Vagina (tissue), 2 donors: ENCODE measurements around the gene GRIK4. TPM values are rescaled to one million over a fixed set of nuclear protein-coding genes. Genes with fewer than 3 reads are reported as not detected.
"Not testable (repeated sequence)": the region's sequence is repeated elsewhere in the genome, so short reads cannot be mapped to it uniquely, and the experiment has no call there.

ENCODE experiments used
- DNase-seq, 2 donors: peaks; one replicate each; pipeline ENCODE4 v3.0.0-alpha.2; 2017; ENCODE audit errors: extremely low spot score in 2 of 2
- H3K27ac ChIP-seq: fragments of 200-600 bp; sonication (generic); one replicate; pipeline ENCODE4 v1.5.1; 2019
- H3K27me3 ChIP-seq: fragments of 200-600 bp; sonication (generic); one replicate; pipeline ENCODE4 v1.5.1; 2019
- H3K36me3 ChIP-seq, 2 donors: fragments of 200-600 bp; sonication (generic); one replicate each; pipeline ENCODE4 v1.5.1; 2017 to 2019
- H3K4me1 ChIP-seq: fragments of 200-600 bp; sonication (generic); one replicate; pipeline ENCODE4 v1.5.1; 2019
- H3K4me3 ChIP-seq, 2 donors: fragments of 200-600 bp; sonication (generic); 1 replicate in 1 of 2; 2 replicates in 1 of 2; pipeline ENCODE4 v1.5.1; 2016 to 2019
- H3K9me3 ChIP-seq: fragments of 200-600 bp; sonication (generic); one replicate; pipeline ENCODE4 v1.5.1; 2019
- POLR2A ChIP-seq, 2 donors: fragments of 450-650 bp; IDR thresholded peaks; one replicate each; pipeline ENCODE4 v1.6.1; 2017; ENCODE audit warnings: antibody characterized with exemption in 2 of 2, mild to moderate bottlenecking in 2 of 2, moderate library complexity in 2 of 2
- POLR2AphosphoS5 ChIP-seq, 2 donors: sonication (generic); formaldehyde crosslinking; IDR thresholded peaks; one replicate each; pipeline ENCODE4 v1.9.0; 2017; ENCODE audit warnings: antibody characterized with exemption in 2 of 2, mild to moderate bottlenecking in 2 of 2, low read depth in 1 of 2; ENCODE audit not compliant: insufficient read depth in 1 of 2
- intact Hi-C: fragments of 100-400 bp; cut with DNase I; formaldehyde crosslinking; loops from one replicate; pipeline ENCODE4 v1.15.1; 2023
- total RNA-seq: library from RNA; depleted of rRNA; stranded (reverse); fragments of >200 nt; gene quantifications from one replicate; pipeline ENCODE4 v1.2.3, GENCODE V29; 2016
- TF ChIP-seq, protein P1 (sequence below), 3 experiments: fragments of 450-650 bp in 2 of 3; fragments of 200-600 bp in 1 of 3; sonication (generic) in 1 of 3; IDR thresholded peaks; one replicate each; pipeline ENCODE4 v1.5.1; 2017 to 2019; ENCODE audit warnings: antibody characterized with exemption in 3 of 3, mild to moderate bottlenecking in 2 of 3, moderate library complexity in 2 of 3

Gene GRIK4
- total RNA-seq, 1 donor from 2014 or later, result 0.25 TPM

DNA sequence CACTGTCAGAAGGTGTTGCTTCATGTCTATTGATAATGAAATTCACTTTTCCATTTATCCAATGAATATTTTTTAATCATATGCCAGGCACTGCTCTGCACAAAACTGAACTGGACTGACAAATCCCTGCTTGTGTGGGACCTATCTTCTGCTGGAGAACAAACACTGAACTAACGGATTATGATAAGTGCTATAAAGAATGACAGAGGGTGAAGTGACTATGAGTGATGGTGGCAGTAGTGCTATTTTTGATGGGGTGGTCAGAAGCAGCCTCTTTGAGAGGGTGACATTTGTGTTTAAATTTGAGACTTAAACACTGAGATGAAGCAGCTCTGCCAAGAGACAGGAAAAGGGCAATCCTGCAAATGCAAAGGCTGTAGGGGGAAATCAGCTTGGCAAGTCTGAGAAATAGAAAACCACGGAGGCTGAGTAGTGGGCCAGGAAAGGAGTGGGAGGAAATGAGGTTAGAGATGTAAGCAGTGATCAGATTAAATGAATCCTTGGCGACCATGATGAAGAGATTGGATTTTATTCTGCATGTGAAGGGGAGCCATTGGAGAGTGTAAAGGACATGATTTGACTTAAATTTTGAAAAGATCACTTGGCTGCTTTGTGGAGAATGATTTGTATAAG lies 518.4 kb downstream of the GRIK4 start:
- Histone ChIP-seq H3K27me3 (no peaks in the 10 kb centered on the region), H3K27ac (no peak overlapping the region), H3K36me3 (no peaks in the 10 kb centered on the region), H3K9me3 (no peaks in the 10 kb centered on the region), H3K4me3 (no peak overlapping the region), H3K4me1 (peaks cover 9% of the 10 kb centered on the region)
- DNase-seq, result no peak
- TF ChIP-seq, protein P1, sequence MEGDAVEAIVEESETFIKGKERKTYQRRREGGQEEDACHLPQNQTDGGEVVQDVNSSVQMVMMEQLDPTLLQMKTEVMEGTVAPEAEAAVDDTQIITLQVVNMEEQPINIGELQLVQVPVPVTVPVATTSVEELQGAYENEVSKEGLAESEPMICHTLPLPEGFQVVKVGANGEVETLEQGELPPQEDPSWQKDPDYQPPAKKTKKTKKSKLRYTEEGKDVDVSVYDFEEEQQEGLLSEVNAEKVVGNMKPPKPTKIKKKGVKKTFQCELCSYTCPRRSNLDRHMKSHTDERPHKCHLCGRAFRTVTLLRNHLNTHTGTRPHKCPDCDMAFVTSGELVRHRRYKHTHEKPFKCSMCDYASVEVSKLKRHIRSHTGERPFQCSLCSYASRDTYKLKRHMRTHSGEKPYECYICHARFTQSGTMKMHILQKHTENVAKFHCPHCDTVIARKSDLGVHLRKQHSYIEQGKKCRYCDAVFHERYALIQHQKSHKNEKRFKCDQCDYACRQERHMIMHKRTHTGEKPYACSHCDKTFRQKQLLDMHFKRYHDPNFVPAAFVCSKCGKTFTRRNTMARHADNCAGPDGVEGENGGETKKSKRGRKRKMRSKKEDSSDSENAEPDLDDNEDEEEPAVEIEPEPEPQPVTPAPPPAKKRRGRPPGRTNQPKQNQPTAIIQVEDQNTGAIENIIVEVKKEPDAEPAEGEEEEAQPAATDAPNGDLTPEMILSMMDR (IDR thresholded peaks at IDR 0.05), result no peak
- TF ChIP-seq POLR2AphosphoS5 (IDR thresholded peaks at IDR 0.05; ENCODE audit: insufficient read depth in 1 of 2, low read depth in 1 of 2) (no peak), POLR2A (IDR thresholded peaks at IDR 0.05) (no peak)
- intact Hi-C loops, result no loop called here

DNA sequence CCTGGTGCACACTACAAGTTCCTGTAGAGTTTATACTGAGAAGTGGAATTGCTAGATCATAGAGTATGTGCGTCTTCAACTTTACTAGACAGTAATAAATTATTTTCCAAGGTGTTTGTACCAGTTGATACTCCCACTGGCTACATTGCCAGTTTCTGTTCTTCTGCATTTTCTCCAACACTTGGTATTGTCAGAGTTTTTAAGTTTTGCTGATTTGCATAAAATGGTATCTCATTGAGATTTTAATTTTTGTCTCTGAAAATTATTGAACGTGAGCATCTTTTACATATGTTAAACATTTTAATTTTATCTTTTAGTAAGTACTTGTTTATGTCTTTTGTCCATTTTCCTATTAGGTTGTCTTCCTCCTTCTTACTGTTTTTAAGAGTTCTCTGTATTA lies 519.6 kb downstream of the GRIK4 start:
- no peak for DNase-seq
- H3K4me1 ChIP-seq, result no peaks in the 10 kb centered on the region
- no peak overlapping the region for H3K27ac ChIP-seq
- no peaks in the 10 kb centered on the region for H3K27me3 ChIP-seq
- no peaks in the 10 kb centered on the region for H3K36me3 ChIP-seq
- intact Hi-C loops, result no loop called here
- no peak for TF ChIP-seq POLR2A (IDR thresholded peaks at IDR 0.05)
- H3K4me3 ChIP-seq, result no peak overlapping the region
- H3K9me3 ChIP-seq, result no peaks in the 10 kb centered on the region

DNA sequence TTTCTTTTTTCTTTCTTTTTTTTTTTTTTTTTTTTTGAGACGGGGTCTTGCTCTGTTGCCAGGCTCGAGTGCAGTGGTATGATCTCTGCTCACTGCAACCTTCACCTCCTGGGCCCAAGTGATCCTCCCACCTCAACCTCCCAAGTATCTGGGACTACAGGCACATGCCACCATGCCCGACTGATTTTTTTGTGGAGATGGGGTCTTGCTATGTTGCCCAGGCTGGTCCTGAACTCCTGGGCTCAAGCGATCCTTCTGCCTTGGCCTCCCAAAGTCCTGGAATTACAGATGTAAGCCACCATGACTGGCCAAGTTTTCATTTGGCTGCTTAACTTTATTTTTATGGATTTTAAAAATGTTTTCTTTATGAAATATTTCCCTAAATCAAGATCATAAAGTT lies 520.1 kb downstream of the GRIK4 start:
- H3K4me3 ChIP-seq, DNase-seq, H3K9me3 ChIP-seq, H3K36me3 ChIP-seq, H3K27me3 ChIP-seq, H3K27ac ChIP-seq, H3K4me1 ChIP-seq, intact Hi-C loops: not testable (repeated sequence)

DNA sequence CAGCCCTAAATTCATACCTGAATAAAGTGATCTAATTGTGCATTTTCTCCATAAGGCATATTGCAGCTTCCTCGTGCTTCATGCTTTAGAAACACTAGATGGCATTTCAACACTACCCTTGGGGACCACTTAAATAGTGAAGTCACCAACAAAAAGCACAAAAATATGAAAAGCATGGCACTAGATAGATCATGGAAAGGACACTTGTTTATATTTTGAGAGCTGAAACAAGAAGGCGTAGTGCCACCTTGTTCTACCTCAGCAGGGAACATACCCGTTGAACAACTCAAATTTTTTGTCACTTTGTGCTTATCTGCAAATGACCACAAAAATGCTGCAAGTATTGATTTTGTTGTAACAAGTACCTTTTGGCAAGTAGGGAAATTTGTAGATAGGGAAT lies 521.0 kb downstream of the GRIK4 start:
- Histone ChIP-seq H3K9me3 (no peaks in the 10 kb centered on the region), H3K4me1 (no peaks in the 10 kb centered on the region), H3K4me3 (no peak overlapping the region), H3K36me3 (no peaks in the 10 kb centered on the region), H3K27me3 (no peaks in the 10 kb centered on the region), H3K27ac (no peak overlapping the region)
- intact Hi-C loops, result no loop called here
- TF ChIP-seq POLR2A (IDR thresholded peaks at IDR 0.05) (no peak), POLR2AphosphoS5 (IDR thresholded peaks at IDR 0.05; ENCODE audit: insufficient read depth in 1 of 2, low read depth in 1 of 2) (no peak)
- TF ChIP-seq, protein P1 (IDR thresholded peaks at IDR 0.05), result no peak
- DNase-seq, result no peak

DNA sequence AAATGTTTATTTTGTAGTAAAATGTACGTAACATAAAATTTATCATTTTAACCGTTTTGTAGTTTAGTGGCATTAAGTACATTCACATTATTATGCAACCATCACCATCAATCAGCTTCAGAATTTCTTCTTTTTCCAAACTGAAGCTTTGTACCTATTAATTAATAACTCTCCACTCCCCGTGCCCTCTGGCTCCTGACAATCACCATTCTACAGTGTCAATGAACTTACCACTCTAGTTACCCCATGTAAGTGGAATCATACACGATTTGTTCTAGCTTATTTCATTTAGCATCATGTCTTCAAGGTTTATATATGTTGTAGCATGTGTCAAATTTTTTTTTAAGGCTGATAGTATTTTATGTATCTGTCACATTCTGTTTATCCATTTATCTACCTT lies 522.1 kb downstream of the GRIK4 start:
- DNase-seq, result no peak
- Histone ChIP-seq H3K9me3 (no peaks in the 10 kb centered on the region), H3K4me3 (no peak overlapping the region), H3K36me3 (no peaks in the 10 kb centered on the region), H3K4me1 (no peaks in the 10 kb centered on the region), H3K27ac (no peak overlapping the region), H3K27me3 (no peaks in the 10 kb centered on the region)
- TF ChIP-seq, protein P1 (IDR thresholded peaks at IDR 0.05), result no peak
- TF ChIP-seq POLR2AphosphoS5 (IDR thresholded peaks at IDR 0.05; ENCODE audit: insufficient read depth in 1 of 2, low read depth in 1 of 2) (no peak), POLR2A (IDR thresholded peaks at IDR 0.05) (no peak)
- intact Hi-C loops, result no loop called here

DNA sequence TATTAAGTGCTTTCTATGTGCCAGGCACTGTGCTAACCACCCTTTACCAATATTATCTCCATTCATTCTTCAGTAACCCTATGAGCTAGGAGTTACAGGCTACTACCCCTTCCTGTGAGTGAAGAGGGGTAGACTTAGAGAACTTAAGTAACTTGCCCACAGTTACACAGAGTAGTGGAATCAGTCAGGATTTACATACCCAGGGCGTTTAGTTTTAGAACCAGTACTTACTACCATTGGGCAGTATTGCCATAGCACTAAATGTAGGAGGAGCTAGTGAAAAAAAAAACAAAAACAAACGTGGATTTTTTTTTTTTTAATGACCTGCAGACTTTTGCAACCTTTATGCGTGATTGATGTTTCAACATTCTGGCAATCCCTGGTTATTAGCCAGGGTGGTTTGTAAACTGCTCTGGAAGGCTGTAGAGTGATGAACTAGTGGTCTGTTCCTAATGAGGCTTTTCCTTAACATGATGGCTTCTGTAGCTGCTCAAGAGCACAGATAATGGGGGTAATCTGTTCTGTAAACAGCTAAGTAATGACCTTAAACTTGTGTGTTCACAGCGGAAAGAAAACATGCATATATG lies 523.7 kb downstream of the GRIK4 start:
- H3K27me3 ChIP-seq, result no peaks in the 10 kb centered on the region
- H3K4me3 ChIP-seq, result no peak overlapping the region
- no peaks in the 10 kb centered on the region for H3K4me1 ChIP-seq
- intact Hi-C loops, result no loop called here
- no peak overlapping the region for H3K27ac ChIP-seq
- DNase-seq, result no peak
- no peaks in the 10 kb centered on the region for H3K36me3 ChIP-seq
- no peak for TF ChIP-seq POLR2A (IDR thresholded peaks at IDR 0.05)
- no peak for TF ChIP-seq POLR2AphosphoS5 (IDR thresholded peaks at IDR 0.05; ENCODE audit: insufficient read depth in 1 of 2, low read depth in 1 of 2)
- TF ChIP-seq, protein P1 (IDR thresholded peaks at IDR 0.05), result no peak
- H3K9me3 ChIP-seq, result no peaks in the 10 kb centered on the region
